Mucosa of stomach (tissue), 1 donor: ENCODE data around the gene MATN4.

Experiments
- H3K27me3 ChIP-seq: one replicate; pipeline ENCODE4 v1.7.0; 2013; ENCODE audit warnings: mild to moderate bottlenecking, low read length; ENCODE audit not compliant: control insufficient read depth, insufficient read depth
- H3K36me3 ChIP-seq: one replicate; pipeline ENCODE4 v1.7.0; 2013; ENCODE audit warnings: low read length; ENCODE audit not compliant: control insufficient read depth, insufficient read depth
- H3K4me1 ChIP-seq: one replicate; pipeline ENCODE4 v1.7.0; 2013; ENCODE audit warnings: mild to moderate bottlenecking, low read length; ENCODE audit not compliant: control insufficient read depth, insufficient read depth
- H3K4me3 ChIP-seq: one replicate; pipeline ENCODE4 v1.7.0; 2013; ENCODE audit warnings: low read length
- H3K9ac ChIP-seq: one replicate; pipeline ENCODE4 v1.7.0; 2013; ENCODE audit warnings: mild to moderate bottlenecking, low read length, moderate library complexity
- H3K9me3 ChIP-seq: one replicate; pipeline ENCODE4 v1.7.0; 2013; ENCODE audit warnings: mild to moderate bottlenecking, low read length, moderate library complexity; ENCODE audit not compliant: control insufficient read depth
- donor health status: Pancreatic carcinoma.

MATN4 gene

GRCh38 chr20:45246109-45246508 is 62.0 kb downstream of the MATN4 start:
- no peaks in the 10 kb centered on the region for H3K9me3 ChIP-seq
- H3K4me1 ChIP-seq: peaks cover 8% of the 10 kb centered on the region
- H3K36me3 ChIP-seq: no peaks in the 10 kb centered on the region
- no peak overlapping the region for H3K9ac ChIP-seq
- no peak overlapping the region for H3K4me3 ChIP-seq
- no peaks in the 10 kb centered on the region for H3K27me3 ChIP-seq
